Fibroblast of upper back skin (primary cell): ENCODE results near the gene RAP1A.

Experiments used
- DNase-seq: peaks from one replicate; pipeline ENCODE4 v3.0.0-alpha.2; 2013

The RAP1A gene

GRCh38 chr1:111619635-111620440 is at the start of gene RAP1A:
Gene RAP1A (plus strand): TSS chr1:111619789. CDS start chr1:111691361, 71,572 bp downstream.
- peak; percentile 90 for DNase-seq

- no peak for DNase-seq
Observed at GRCh38 chr1:111569913-111570312, 49.7 kb upstream of the RAP1A start.

- DNase-seq: no peak
Observed at GRCh38 chr1:111570781-111571181, 48.8 kb upstream of the RAP1A start.

GRCh38 chr1:111571239-111571638 is 48.4 kb upstream of the RAP1A start:
- no peak for DNase-seq

- peak; percentile 91 for DNase-seq
Observed at GRCh38 chr1:111571987-111572386, 47.6 kb upstream of the RAP1A start.

GRCh38 chr1:111576547-111576946 is 43.0 kb upstream of the RAP1A start:
- DNase-seq: no peak

GRCh38 chr1:111577814-111578213 is 41.8 kb upstream of the RAP1A start:
- DNase-seq: no peak

GRCh38 chr1:111581166-111581565 is 38.4 kb upstream of the RAP1A start:
- DNase-seq: no peak

- no peak for DNase-seq
Observed at GRCh38 chr1:111582016-111582415, 37.6 kb upstream of the RAP1A start.

- no peak for DNase-seq
Observed at GRCh38 chr1:111582644-111583618, 36.7 kb upstream of the RAP1A start.

- no peak for DNase-seq
Observed at GRCh38 chr1:111585447-111586086, 34.0 kb upstream of the RAP1A start.

- no peak for DNase-seq
Observed at GRCh38 chr1:111586112-111586511, 33.5 kb upstream of the RAP1A start.

GRCh38 chr1:111587509-111588174 is 31.9 kb upstream of the RAP1A start:
- DNase-seq: no peak

- no peak for DNase-seq
Observed at GRCh38 chr1:111591937-111592336, 27.7 kb upstream of the RAP1A start.

- peak; percentile 88 for DNase-seq
Observed at GRCh38 chr1:111592389-111593361, 26.9 kb upstream of the RAP1A start.

- peak; percentile 11 for DNase-seq
Observed at GRCh38 chr1:111593403-111594305, 25.9 kb upstream of the RAP1A start.

- DNase-seq: no peak
Observed at GRCh38 chr1:111594306-111594693, 25.3 kb upstream of the RAP1A start.

- no peak for DNase-seq
Observed at GRCh38 chr1:111595807-111596206, 23.8 kb upstream of the RAP1A start.

GRCh38 chr1:111596499-111596898 is 23.1 kb upstream of the RAP1A start:
- DNase-seq: no peak

GRCh38 chr1:111597426-111597825 is 22.2 kb upstream of the RAP1A start:
- peak; percentile 23 for DNase-seq
